K562 (cell line): ENCODE measurements around the gene ANKRD45. TPM values are rescaled to one million over a fixed set of nuclear protein-coding genes. Genes with fewer than 3 reads are reported as not detected.
A peak's percentile ranks its signal among the peaks of the same experiment; 100 is the strongest.

Experiments
- ATAC-seq: fragments of 200-7000 bp; cut with Tn5 transposase; 3 replicates; pipeline ENCODE4 v1.9.1; 2020; ENCODE audit warnings: moderate library complexity
- BruUV-seq: library from RNA; stranded (reverse); fragments of 400-500 nt; replicated peaks from 2 replicates; lab custom pipeline; 2021; lab: Mats Ljungman, UMichigan
- CTCF ChIA-PET: fragments of 300-600 bp; formaldehyde crosslinking; extraction: SDS; loops from one replicate; lab custom pipeline; 2021; ENCODE audit warnings: low intra/inter-chr PET ratio; lab: Yijun Ruan, JAX
- POLR2A ChIA-PET: fragments of 300-600, 350-650 bp; sonication (Branson Sonifier 250); formaldehyde crosslinking; extraction: SDS; loops from one replicate; lab custom pipeline; 2021; ENCODE audit warnings: antibody characterized with exemption, inconsistent platforms; lab: Yijun Ruan, JAX
- DNase-seq, 4 experiments: peaks; one replicate each; pipeline versions ENCODE4 v3.0.0 to v3.0.0-alpha.2; 2011 to 2018; ENCODE audit warnings: low spot score in 3 of 4, mixed read lengths in 3 of 4; ENCODE audit errors: extremely low read depth in 1 of 4
- FAIRE-seq: peaks from 2 replicates; lab custom pipeline; 2011; peaks lifted over from hg19 to GRCh38; lab: Jason Lieb, UNC
- H2AFZ ChIP-seq: 2 replicates; pipeline ENCODE4 v1.6.0; 2011; ENCODE audit warnings: low read depth, low read length, control low read depth, inconsistent platforms
- H3K27ac ChIP-seq: fragments of 200-600 bp; 3 replicates; pipeline ENCODE4 v1.8.0; 2011; ENCODE audit warnings: low read depth, mild to moderate bottlenecking, control low read depth, inconsistent platforms, low read length, moderate library complexity, mixed read lengths; ENCODE audit errors: extremely low read depth
- H3K27me3 ChIP-seq, 2 experiments: fragments of 300-600 bp in 1 of 2; 2 replicates in 1 of 2; 3 replicates in 1 of 2; pipeline versions ENCODE4 v1.6.0 to v1.8.0; 2011; ENCODE audit warnings: inconsistent platforms in 2 of 2, low read length in 2 of 2, mild to moderate bottlenecking in 1 of 2, mixed read lengths in 1 of 2, moderate library complexity in 1 of 2; ENCODE audit not compliant: control insufficient read depth in 2 of 2, insufficient read depth in 2 of 2
- H3K36me3 ChIP-seq: fragments of 300-600 bp; 3 replicates; pipeline ENCODE4 v1.8.0; 2011; ENCODE audit warnings: mild to moderate bottlenecking, low read length, inconsistent platforms; ENCODE audit not compliant: control insufficient read depth, insufficient read depth
- H3K4me1 ChIP-seq, 2 experiments: fragments of 200-600 bp in 1 of 2; replicated peaks in 1 of 2; 2 replicates in 1 of 2; 3 replicates in 1 of 2; pipeline versions ENCODE4 v1.5.1 to v1.8.0; 2011; ENCODE audit warnings: inconsistent platforms in 2 of 2, low read length in 2 of 2, mild to moderate bottlenecking in 1 of 2, mixed read lengths in 1 of 2, moderate library complexity in 1 of 2; ENCODE audit not compliant: control insufficient read depth in 2 of 2, insufficient read depth in 2 of 2
- H3K4me2 ChIP-seq: 2 replicates; pipeline ENCODE4 v1.6.1; 2011; ENCODE audit warnings: low read length, control low read depth, inconsistent platforms, mixed read lengths; ENCODE audit not compliant: insufficient read depth
- H3K4me3 ChIP-seq: fragments of 200-600 bp; sonication (generic), shearing (Covaris generic); 2 replicates; pipeline ENCODE4 v1.5.1; 2016; ENCODE audit warnings: control low read depth, inconsistent platforms
- H3K79me2 ChIP-seq: fragments of 200-600 bp; 3 replicates; pipeline ENCODE4 v1.8.0; 2011; ENCODE audit warnings: low read length, inconsistent platforms; ENCODE audit not compliant: control insufficient read depth, insufficient read depth
- H3K9ac ChIP-seq, 2 experiments: 2 replicates each; pipeline versions ENCODE4 v1.6.0 to v1.6.1; 2011; ENCODE audit warnings: low read depth in 2 of 2, low read length in 2 of 2, control low read depth in 1 of 2, inconsistent platforms in 1 of 2, mild to moderate bottlenecking in 1 of 2, mixed read lengths in 1 of 2; ENCODE audit not compliant: insufficient read depth in 1 of 2
- H3K9me1 ChIP-seq: one replicate; pipeline ENCODE4 v1.6.0; 2011; ENCODE audit warnings: inconsistent platforms, mild to moderate bottlenecking, low read length, moderate library complexity; ENCODE audit not compliant: control insufficient read depth, insufficient read depth
- H3K9me3 ChIP-seq: replicated peaks from 2 replicates; pipeline ENCODE4 v1.5.1; 2011; ENCODE audit warnings: low read depth, low read length, inconsistent platforms; ENCODE audit not compliant: control insufficient read depth, insufficient read depth
- H4K20me1 ChIP-seq: replicated peaks from 2 replicates; pipeline ENCODE4 v1.6.1; 2011; ENCODE audit warnings: low read length, inconsistent platforms, mixed read lengths; ENCODE audit not compliant: control insufficient read depth, insufficient read depth
- MYBL2 ChIP-seq, 2 experiments: fragments of 450-650 bp in 1 of 2; sonication (generic) in 1 of 2; formaldehyde crosslinking in 1 of 2; IDR thresholded peaks; 2 replicates each; pipeline versions ENCODE4 v1.6.1 to v1.8.1; 2017 to 2022; ENCODE audit warnings: borderline replicate concordance in 1 of 2, inconsistent platforms in 1 of 2, low read depth in 1 of 2, mild to moderate bottlenecking in 1 of 2, missing genetic modification reagents in 1 of 2, moderate library complexity in 1 of 2
- NFE2 ChIP-seq: IDR thresholded peaks from 2 replicates; pipeline ENCODE4 v1.6.1; 2014; ENCODE audit warnings: antibody characterized with exemption, low read depth
- RBM39 ChIP-seq: fragments of 200-400 bp; formaldehyde crosslinking; optimal IDR thresholded peaks from 2 replicates; pipeline ENCODE3; 2018; ENCODE audit warnings: low read depth, low read length
- ZNF57 ChIP-seq: fragments of 450-650 bp; formaldehyde crosslinking; IDR thresholded peaks from 2 replicates; pipeline ENCODE4 v1.4.0; 2020; ENCODE audit warnings: mild to moderate bottlenecking, moderate library complexity
- WGBS: fragments of 100-300 bp; shearing (Covaris generic); methylation state at CpG from one replicate; pipeline ENCODE4 v1.1.6; 2016; ENCODE audit warnings: low coverage, mixed read lengths; ENCODE audit not compliant: insufficient coverage; ENCODE audit errors: missing lambda C conversion rate; 5-methylcytosine and 5-hydroxymethylcytosine counted together
- in situ Hi-C: fragments of 300-500 bp; cut with MboI; formaldehyde crosslinking; loops from 4 replicates; pipeline ENCODE4 v1.15.0; 2018; ENCODE audit warnings: inconsistent platforms, mixed read lengths
- intact Hi-C: fragments of 100-400 bp; cut with micrococcal nuclease; formaldehyde crosslinking; loops from 2 replicates; pipeline ENCODE4 v1.14.2; 2022
- polyA plus RNA-seq, 8 experiments: library from polyadenylated mRNA; depleted of rRNA in 4 of 8; stranded (reverse) in 5 of 8; unstranded in 3 of 8; fragments of >200 nt; fragmentation: Nextera tagmentation in 2 of 8; fragmentation: Illumina TruSeq in 1 of 8; extraction: Ambion mirVana in 2 of 8; extraction: Trizol in 1 of 8; gene quantifications; 2 replicates each; pipeline versions ENCODE4 v1.2.1 to v1.2.3, GENCODE V29; 2011 to 2014; ENCODE audit warnings: inconsistent platforms in 1 of 8, missing spikeins in 1 of 8
- total RNA-seq, 7 experiments: library from RNA; depleted of rRNA in 6 of 7; stranded (reverse); fragments of >200 nt in 6 of 7; fragmentation: Illumina TruSeq in 2 of 7; extraction: Trizol in 2 of 7; gene quantifications; 2 replicates each; pipeline versions ENCODE4 v1.2.1 to v1.2.3, GENCODE V29; 2011 to 2021; ENCODE audit warnings: low replicate concordance in 1 of 7
- TF ChIP-seq, protein P1 (sequence below): fragments of 450-650 bp; formaldehyde crosslinking; IDR thresholded peaks from 2 replicates; pipeline ENCODE4 v1.4.0; 2020; ENCODE audit warnings: mild to moderate bottlenecking, mixed read lengths
- TF ChIP-seq, protein P2 (sequence below): fragments of 450-650 bp; IDR thresholded peaks from 2 replicates; pipeline ENCODE4 v1.6.1; 2017; ENCODE audit warnings: mild to moderate bottlenecking, moderate library complexity
- TF ChIP-seq, protein P3 (sequence below): sonication (generic); formaldehyde crosslinking; IDR thresholded peaks from 2 replicates; pipeline ENCODE4 v1.8.0; 2022; ENCODE audit warnings: mild to moderate bottlenecking, low read depth, missing genetic modification reagents
- TF ChIP-seq, protein P4 (sequence below): IDR thresholded peaks from 2 replicates; pipeline ENCODE4 v1.6.1; 2014; ENCODE audit warnings: antibody characterized with exemption

ANKRD45 gene
- total and polyA plus RNA-seq, 9 of the 15 experiments (the other 6 are each of a cell fraction or from before 2014, with no cell fraction given), result 0.10 to 0.30 (median 0.11) TPM; not detected in 2

DNA sequence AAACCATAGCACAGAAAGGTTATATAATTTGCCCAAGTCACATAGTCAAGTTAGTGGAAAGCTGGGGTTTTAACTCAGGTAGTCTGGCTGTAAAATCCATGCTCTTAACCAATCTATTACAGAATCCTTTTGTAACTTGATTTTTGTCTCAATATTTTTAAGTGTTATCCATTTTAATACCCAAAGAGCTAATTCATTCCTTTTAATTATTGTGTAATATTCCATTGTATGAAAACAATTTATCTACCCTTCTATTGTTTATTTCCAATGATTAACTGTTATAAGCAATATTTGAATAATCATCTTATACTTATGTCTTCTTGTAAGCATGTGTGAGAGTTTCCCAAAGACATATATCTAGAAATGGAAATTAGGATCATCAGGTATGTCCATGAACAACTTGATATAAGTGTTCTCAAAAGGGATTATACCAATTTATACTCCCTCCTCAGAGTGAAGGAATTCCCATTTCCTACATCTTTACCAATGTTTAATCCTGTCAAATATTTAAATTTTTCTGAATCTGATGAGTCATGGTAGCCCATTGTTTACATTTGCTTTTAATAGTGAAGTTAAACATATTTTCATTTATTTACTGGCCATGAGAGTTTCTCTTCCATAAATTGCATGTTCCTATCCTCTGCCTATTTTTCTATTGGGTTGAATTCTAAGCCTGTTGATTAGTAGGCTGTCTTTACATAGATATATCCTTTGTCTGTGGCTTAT lies 20.6 kb downstream of the ANKRD45 start (continued):
- TF ChIP-seq, protein P1, sequence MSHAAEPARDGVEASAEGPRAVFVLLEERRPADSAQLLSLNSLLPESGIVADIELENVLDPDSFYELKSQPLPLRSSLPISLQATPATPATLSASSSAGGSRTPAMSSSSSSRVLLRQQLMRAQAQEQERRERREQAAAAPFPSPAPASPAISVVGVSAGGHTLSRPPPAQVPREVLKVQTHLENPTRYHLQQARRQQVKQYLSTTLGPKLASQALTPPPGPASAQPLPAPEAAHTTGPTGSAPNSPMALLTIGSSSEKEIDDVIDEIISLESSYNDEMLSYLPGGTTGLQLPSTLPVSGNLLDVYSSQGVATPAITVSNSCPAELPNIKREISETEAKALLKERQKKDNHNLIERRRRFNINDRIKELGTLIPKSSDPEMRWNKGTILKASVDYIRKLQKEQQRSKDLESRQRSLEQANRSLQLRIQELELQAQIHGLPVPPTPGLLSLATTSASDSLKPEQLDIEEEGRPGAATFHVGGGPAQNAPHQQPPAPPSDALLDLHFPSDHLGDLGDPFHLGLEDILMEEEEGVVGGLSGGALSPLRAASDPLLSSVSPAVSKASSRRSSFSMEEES (CRISPR knock-in tag), result no peak
- TF ChIP-seq NFE2, result peak; percentile 29; the same call in 1 of the 2 replicates
- 0 out of 2 replicates have a peak, but pooled peaks have one; percentile 7 for TF ChIP-seq MYBL2 (IDR thresholded peaks at IDR 0.05; ENCODE audit: low read depth)
- no peak for TF ChIP-seq MYBL2 (CRISPR knock-in tag; IDR thresholded peaks at IDR 0.05; ENCODE audit: borderline replicate concordance)

DNA sequence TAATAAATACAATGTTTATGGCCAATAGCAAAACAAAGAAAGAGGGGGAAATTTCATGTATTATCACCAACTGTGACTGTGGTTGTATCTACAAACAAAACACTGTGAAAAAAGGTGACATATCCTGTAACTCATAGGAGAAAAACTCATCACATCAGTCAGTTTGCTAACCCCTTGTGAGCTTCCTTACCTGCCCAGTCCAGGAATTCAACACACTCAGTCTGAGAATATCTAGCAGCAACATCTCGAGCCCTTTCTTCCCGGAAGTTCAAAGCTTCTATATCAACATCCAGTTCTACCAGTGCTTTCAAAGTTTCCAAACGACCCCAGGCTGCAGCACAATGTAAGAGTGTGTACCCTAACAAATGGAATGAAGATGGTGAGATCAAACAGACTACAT lies 23.0 kb downstream of the ANKRD45 start:
- ChIA-PET POLR2A (interaction anchor here (1.0 to 1.2 kb wide), 3 partner anchors 8 to 16 kb away, joined by 3 read pairs; partner anchors contain the start of gene TEX50), CTCF (no interaction called here)
- no peak overlapping the region for H3K27ac ChIP-seq
- BruUV-seq, result no TSS peak
- TF ChIP-seq ZNF57 (CRISPR knock-in tag) (no peak), RBM39 (no peak)
- TF ChIP-seq, protein P2, sequence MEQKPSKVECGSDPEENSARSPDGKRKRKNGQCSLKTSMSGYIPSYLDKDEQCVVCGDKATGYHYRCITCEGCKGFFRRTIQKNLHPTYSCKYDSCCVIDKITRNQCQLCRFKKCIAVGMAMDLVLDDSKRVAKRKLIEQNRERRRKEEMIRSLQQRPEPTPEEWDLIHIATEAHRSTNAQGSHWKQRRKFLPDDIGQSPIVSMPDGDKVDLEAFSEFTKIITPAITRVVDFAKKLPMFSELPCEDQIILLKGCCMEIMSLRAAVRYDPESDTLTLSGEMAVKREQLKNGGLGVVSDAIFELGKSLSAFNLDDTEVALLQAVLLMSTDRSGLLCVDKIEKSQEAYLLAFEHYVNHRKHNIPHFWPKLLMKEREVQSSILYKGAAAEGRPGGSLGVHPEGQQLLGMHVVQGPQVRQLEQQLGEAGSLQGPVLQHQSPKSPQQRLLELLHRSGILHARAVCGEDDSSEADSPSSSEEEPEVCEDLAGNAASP, result no peak
- TF ChIP-seq, protein P3, sequence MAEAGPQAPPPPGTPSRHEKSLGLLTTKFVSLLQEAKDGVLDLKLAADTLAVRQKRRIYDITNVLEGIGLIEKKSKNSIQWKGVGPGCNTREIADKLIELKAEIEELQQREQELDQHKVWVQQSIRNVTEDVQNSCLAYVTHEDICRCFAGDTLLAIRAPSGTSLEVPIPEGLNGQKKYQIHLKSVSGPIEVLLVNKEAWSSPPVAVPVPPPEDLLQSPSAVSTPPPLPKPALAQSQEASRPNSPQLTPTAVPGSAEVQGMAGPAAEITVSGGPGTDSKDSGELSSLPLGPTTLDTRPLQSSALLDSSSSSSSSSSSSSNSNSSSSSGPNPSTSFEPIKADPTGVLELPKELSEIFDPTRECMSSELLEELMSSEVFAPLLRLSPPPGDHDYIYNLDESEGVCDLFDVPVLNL (CRISPR knock-in tag), result no peak
- TF ChIP-seq, protein P4, sequence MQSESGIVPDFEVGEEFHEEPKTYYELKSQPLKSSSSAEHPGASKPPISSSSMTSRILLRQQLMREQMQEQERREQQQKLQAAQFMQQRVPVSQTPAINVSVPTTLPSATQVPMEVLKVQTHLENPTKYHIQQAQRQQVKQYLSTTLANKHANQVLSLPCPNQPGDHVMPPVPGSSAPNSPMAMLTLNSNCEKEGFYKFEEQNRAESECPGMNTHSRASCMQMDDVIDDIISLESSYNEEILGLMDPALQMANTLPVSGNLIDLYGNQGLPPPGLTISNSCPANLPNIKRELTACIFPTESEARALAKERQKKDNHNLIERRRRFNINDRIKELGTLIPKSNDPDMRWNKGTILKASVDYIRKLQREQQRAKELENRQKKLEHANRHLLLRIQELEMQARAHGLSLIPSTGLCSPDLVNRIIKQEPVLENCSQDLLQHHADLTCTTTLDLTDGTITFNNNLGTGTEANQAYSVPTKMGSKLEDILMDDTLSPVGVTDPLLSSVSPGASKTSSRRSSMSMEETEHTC, result no peak
- H3K4me2 ChIP-seq, result no peak overlapping the region
- intact Hi-C loops, result no loop called here
- H4K20me1 ChIP-seq, result no peaks in the 10 kb centered on the region
- H3K4me1 ChIP-seq, result no peaks in the 10 kb centered on the region
- H3K9ac ChIP-seq, result no peak overlapping the region
- H3K9me3 ChIP-seq, result no peaks in the 10 kb centered on the region
- ATAC-seq (peak; percentile 37; the same call in 1 of the 3 replicates), DNase-seq (no peak), FAIRE-seq (no peak)
- 12% methylated on average over 3 of the region's 3 CpGs for WGBS
- no peaks in the 10 kb centered on the region for H3K36me3 ChIP-seq
- in situ Hi-C loops, result no loop called here
- peak overlapping the region; percentile 76 for H2AFZ ChIP-seq
- H3K4me3 ChIP-seq, result no peak overlapping the region
- H3K9me1 ChIP-seq, result no peaks in the 10 kb centered on the region
- H3K27me3 ChIP-seq, result no peaks in the 10 kb centered on the region
- H3K79me2 ChIP-seq, result no peaks in the 10 kb centered on the region
